ENCODE measurements around the gene DPF3. TPM values are rescaled to one million over a fixed set of nuclear protein-coding genes. Genes with fewer than 3 reads are reported as not detected.

The DPF3 gene
- total RNA-seq, 2 donors from 2014 or later: 0.78 to 4.0 TPM

- H3K4me3 ChIP-seq: no peak overlapping the region
- H3K27ac ChIP-seq: no peak overlapping the region
- H3K9me3 ChIP-seq: no peaks in the 10 kb centered on the region
- no peaks in the 10 kb centered on the region for H3K4me1 ChIP-seq
- H3K27me3 ChIP-seq: no peaks in the 10 kb centered on the region
- intact Hi-C loops (cut with DNase I): no loop called here
- TF ChIP-seq POLR2A (IDR thresholded peaks at IDR 0.05) (no peak), CTCF (IDR thresholded peaks at IDR 0.05) (no peak)
- no peak for DNase-seq
- ATAC-seq: no peak
- WGBS, 2 donors: 81 to 84% methylated on average over 14 of the region's 14 CpGs
- no peaks in the 10 kb centered on the region for H3K36me3 ChIP-seq (replicated peaks in 1 of 2; ENCODE audit: insufficient read depth in 1 of 2, low read depth in 2 of 2)
These were observed 42.3 kb downstream of the DPF3 start for GRCh38 chr14:72851635-72852034.

- DNase-seq: no peak
- H3K27ac ChIP-seq: no peak overlapping the region
- intact Hi-C loops (cut with DNase I): no loop called here
- H3K36me3 ChIP-seq (replicated peaks in 1 of 2; ENCODE audit: insufficient read depth in 1 of 2, low read depth in 2 of 2): no peaks in the 10 kb centered on the region
- H3K27me3 ChIP-seq: no peaks in the 10 kb centered on the region
- no peak overlapping the region for H3K4me3 ChIP-seq
- WGBS, 2 donors: 81 to 90% methylated on average over 4 of the region's 4 CpGs
- H3K4me1 ChIP-seq: no peaks in the 10 kb centered on the region
- TF ChIP-seq CTCF (IDR thresholded peaks at IDR 0.05): no peak
- ATAC-seq: no peak
- no peaks in the 10 kb centered on the region for H3K9me3 ChIP-seq
These were observed 43.5 kb downstream of the DPF3 start for GRCh38 chr14:72850360-72850759.

- no peak overlapping the region for H3K4me3 ChIP-seq
- intact Hi-C loops (cut with DNase I): no loop called here
- no peak overlapping the region for H3K27ac ChIP-seq
- ATAC-seq (no peak), DNase-seq (no peak)
- H3K4me1 ChIP-seq: no peaks in the 10 kb centered on the region
- WGBS, 2 donors: 70 to 75% methylated on average over 12 of the region's 12 CpGs
- no peaks in the 10 kb centered on the region for H3K9me3 ChIP-seq
- H3K36me3 ChIP-seq (replicated peaks in 1 of 2; ENCODE audit: insufficient read depth in 1 of 2, low read depth in 2 of 2): no peaks in the 10 kb centered on the region
- TF ChIP-seq CTCF (IDR thresholded peaks at IDR 0.05): no peak
- TF ChIP-seq POLR2A (IDR thresholded peaks at IDR 0.05): no peak
- no peaks in the 10 kb centered on the region for H3K27me3 ChIP-seq
These were observed 44.7 kb downstream of the DPF3 start for GRCh38 chr14:72849222-72849621.

GRCh38 chr14:72847721-72848120 is 46.2 kb downstream of the DPF3 start:
- no peaks in the 10 kb centered on the region for H3K9me3 ChIP-seq
- 98% methylated on average over 4 of the region's 4 CpGs for WGBS, 2 donors
- ATAC-seq: no peak

More at GRCh38 chr14:72847721-72848120, 46.2 kb downstream of the DPF3 start:
- no peak overlapping the region for H3K27ac ChIP-seq
- TF ChIP-seq POLR2A (IDR thresholded peaks at IDR 0.05): no peak
- no peak for TF ChIP-seq CTCF (IDR thresholded peaks at IDR 0.05)
- intact Hi-C loops (cut with DNase I): no loop called here
- no peaks in the 10 kb centered on the region for H3K36me3 ChIP-seq (replicated peaks in 1 of 2; ENCODE audit: insufficient read depth in 1 of 2, low read depth in 2 of 2)
- no peak overlapping the region for H3K4me3 ChIP-seq
- no peaks in the 10 kb centered on the region for H3K27me3 ChIP-seq
- H3K4me1 ChIP-seq: no peaks in the 10 kb centered on the region
- no peak for DNase-seq
